GM12891 (cell line): ENCODE measurements around the gene CFAP206.

Experiments
- POLR2A ChIP-seq: IDR thresholded peaks from 2 replicates; pipeline ENCODE4 v1.6.1; 2011; ENCODE audit warnings: low read depth, low read length, control low read depth
- POLR2AphosphoS5 ChIP-seq: IDR thresholded peaks from 2 replicates; pipeline ENCODE4 v1.6.1; 2011; ENCODE audit warnings: low read depth, low read length, control low read depth
- POU2F2 ChIP-seq: IDR thresholded peaks from 2 replicates; pipeline ENCODE4 v1.6.1; 2011; ENCODE audit warnings: low read depth, mild to moderate bottlenecking, control low read depth, low read length, moderate library complexity
- TAF1 ChIP-seq: IDR thresholded peaks from 2 replicates; pipeline ENCODE4 v1.6.1; 2011; ENCODE audit warnings: low read depth, low read length, control low read depth

DNA sequence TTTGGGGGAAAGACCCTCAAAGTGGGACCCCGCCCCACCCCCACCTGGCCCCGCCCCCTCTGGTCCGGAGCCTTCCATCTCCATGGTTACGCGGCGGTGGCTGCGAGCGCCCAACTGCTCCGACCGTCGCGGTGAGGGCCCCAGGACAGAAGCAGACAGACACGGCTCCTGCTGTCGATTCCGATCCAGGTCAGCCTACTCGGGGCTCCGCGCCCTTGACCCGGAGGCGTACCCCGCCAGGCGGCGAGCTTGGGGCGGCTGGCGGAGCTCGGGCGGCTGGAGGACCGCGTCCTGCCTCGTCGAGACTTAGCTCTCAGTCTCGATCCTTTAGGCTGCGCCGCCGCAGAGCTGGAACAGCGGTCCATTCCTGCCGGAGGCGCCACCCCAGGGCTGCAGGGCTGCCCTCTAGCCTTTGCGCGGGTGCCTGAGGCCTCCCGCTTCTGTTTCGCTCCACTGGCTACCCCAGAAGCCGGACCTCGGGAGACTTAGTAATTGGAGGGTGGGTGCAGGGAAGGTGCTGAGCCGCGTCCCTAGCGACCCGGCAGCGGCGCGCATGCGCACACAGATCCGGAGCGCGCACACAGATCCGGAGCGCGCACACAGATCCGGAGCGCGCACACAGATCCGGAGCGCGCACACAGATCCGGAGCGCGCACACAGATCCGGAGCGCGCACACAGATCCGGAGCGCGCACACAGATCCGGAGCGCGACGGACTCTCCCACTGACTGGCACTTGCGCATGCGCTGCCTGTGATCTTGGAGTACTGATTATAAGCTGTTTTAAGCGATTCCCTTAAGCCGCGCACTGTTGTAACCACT, at the start of gene CFAP206:
- TF ChIP-seq POLR2AphosphoS5 = no peak
- TF ChIP-seq POLR2A = no peak
- TF ChIP-seq TAF1 = no peak
- no peak for TF ChIP-seq POU2F2
